Activated T-cell treated with anti-CD3 and anti-CD28 coated beads, Interleukin-2, amount 50 U/mL, for 72 hours (primary cell): ENCODE measurements around the gene GLRA1. TPM values are rescaled to one million over a fixed set of nuclear protein-coding genes. Genes with fewer than 3 reads are reported as not detected.
"Not testable (repeated sequence)": the region's sequence is repeated elsewhere in the genome, so short reads cannot be mapped to it uniquely, and the experiment has no call there.

ENCODE experiments used
- ATAC-seq, 2 donors: fragments of 150-1000 bp; cut with Tn5 transposase; replicated peaks in 1 of 2; 2 replicates each; pipeline ENCODE4 v1.10.0; 2021; ENCODE audit warnings: moderate library complexity in 2 of 2, mild to moderate bottlenecking in 1 of 2
- DNase-seq, 2 donors: peaks; one replicate each; pipeline ENCODE4 v3.0.0; 2021 to 2022; ENCODE audit warnings: mixed read lengths in 1 of 2
- H3K27ac Mint-ChIP-seq: one replicate; pipeline ENCODE4 v1.8.0; 2022; ENCODE audit warnings: mild to moderate bottlenecking, moderate library complexity, mixed read lengths
- H3K27me3 Mint-ChIP-seq: one replicate; pipeline ENCODE4 v1.8.0; 2022; ENCODE audit warnings: low read depth, mixed read lengths
- H3K36me3 Mint-ChIP-seq, 2 donors: one replicate each; pipeline ENCODE4 v1.8.0; 2022; ENCODE audit warnings: mixed read lengths in 2 of 2, mild to moderate bottlenecking in 1 of 2; ENCODE audit not compliant: insufficient read depth in 2 of 2
- H3K4me1 Mint-ChIP-seq: one replicate; pipeline ENCODE4 v1.8.0; 2022; ENCODE audit warnings: low read depth, mixed read lengths
- H3K4me3 Mint-ChIP-seq, 2 donors: one replicate each; pipeline ENCODE4 v1.8.0; 2022; ENCODE audit warnings: mild to moderate bottlenecking in 2 of 2, mixed read lengths in 2 of 2, moderate library complexity in 2 of 2
- H3K9me3 Mint-ChIP-seq, 2 donors: one replicate each; pipeline ENCODE4 v1.8.0; 2022; ENCODE audit warnings: mixed read lengths in 2 of 2
- total RNA-seq, 2 donors: library from RNA; stranded (reverse); gene quantifications; one replicate each; pipeline ENCODE4 v1.2.3, GENCODE V29; 2022

Gene GLRA1
- total RNA-seq, 2 donors from 2014 or later = not detected

- Mint-ChIP-seq H3K9me3 (no peaks in the 10 kb centered on the region), H3K27ac (no peak overlapping the region), H3K27me3 (no peaks in the 10 kb centered on the region), H3K4me1 (peaks cover 5% of the 10 kb centered on the region), H3K4me3 (no peak overlapping the region), H3K36me3 (no peaks in the 10 kb centered on the region)
- DNase-seq (no peak), ATAC-seq (no peak)
Measured at GRCh38 chr5:151864061-151864748, 60.4 kb downstream of the GLRA1 start.

GRCh38 chr5:151863566-151863965 lies 61.1 kb downstream of the GLRA1 start:
- no peak overlapping the region for H3K4me3 Mint-ChIP-seq
- no peaks in the 10 kb centered on the region for H3K27me3 Mint-ChIP-seq
- DNase-seq = no peak
- ATAC-seq = no peak
- H3K9me3 Mint-ChIP-seq = no peaks in the 10 kb centered on the region
- H3K27ac Mint-ChIP-seq = no peak overlapping the region
- no peaks in the 10 kb centered on the region for H3K36me3 Mint-ChIP-seq
- H3K4me1 Mint-ChIP-seq = peaks cover 2% of the 10 kb centered on the region

- H3K36me3 Mint-ChIP-seq = no peaks in the 10 kb centered on the region
- DNase-seq = no peak
- H3K27me3 Mint-ChIP-seq = no peaks in the 10 kb centered on the region
- H3K4me1 Mint-ChIP-seq = no peaks in the 10 kb centered on the region
- no peak overlapping the region for H3K27ac Mint-ChIP-seq
- ATAC-seq = no peak
- no peaks in the 10 kb centered on the region for H3K9me3 Mint-ChIP-seq
- no peak overlapping the region for H3K4me3 Mint-ChIP-seq
Measured at GRCh38 chr5:151862811-151863472, 61.7 kb downstream of the GLRA1 start.

GRCh38 chr5:151860867-151861266 lies 63.8 kb downstream of the GLRA1 start:
- not testable (repeated sequence) for H3K4me1 Mint-ChIP-seq, H3K27ac Mint-ChIP-seq, ATAC-seq

GRCh38 chr5:151856861-151857260 lies 67.8 kb downstream of the GLRA1 start:
- H3K27me3 Mint-ChIP-seq = no peaks in the 10 kb centered on the region
- no peaks in the 10 kb centered on the region for H3K9me3 Mint-ChIP-seq
- H3K4me1 Mint-ChIP-seq = no peaks in the 10 kb centered on the region
- no peak overlapping the region for H3K27ac Mint-ChIP-seq
- no peaks in the 10 kb centered on the region for H3K36me3 Mint-ChIP-seq
- ATAC-seq (no peak), DNase-seq (no peak)
- no peak overlapping the region for H3K4me3 Mint-ChIP-seq

More at GRCh38 chr5:151860867-151861266, 63.8 kb downstream of the GLRA1 start:
- H3K9me3 Mint-ChIP-seq, H3K36me3 Mint-ChIP-seq, H3K4me3 Mint-ChIP-seq, H3K27me3 Mint-ChIP-seq, DNase-seq: not testable (repeated sequence)

- Mint-ChIP-seq H3K4me1 (no peaks in the 10 kb centered on the region), H3K36me3 (no peaks in the 10 kb centered on the region), H3K27me3 (no peaks in the 10 kb centered on the region), H3K9me3 (no peaks in the 10 kb centered on the region), H3K27ac (no peak overlapping the region), H3K4me3 (no peak overlapping the region)
- DNase-seq (no peak), ATAC-seq (no peak)
Measured at GRCh38 chr5:151855701-151856100, 69.0 kb downstream of the GLRA1 start.

- Mint-ChIP-seq H3K36me3 (no peaks in the 10 kb centered on the region), H3K27ac (no peak overlapping the region), H3K9me3 (peaks cover 0 to 1% of the 10 kb centered on the region in 2 donors), H3K4me3 (no peak overlapping the region), H3K4me1 (no peaks in the 10 kb centered on the region), H3K27me3 (no peaks in the 10 kb centered on the region)
- no peak for ATAC-seq
- no peak for DNase-seq
Measured at GRCh38 chr5:151847871-151848270, 76.8 kb downstream of the GLRA1 start.

- Mint-ChIP-seq H3K27me3 (no peaks in the 10 kb centered on the region), H3K9me3 (peaks cover 0 to 1% of the 10 kb centered on the region in 2 donors), H3K27ac (no peak overlapping the region), H3K4me1 (no peaks in the 10 kb centered on the region), H3K36me3 (no peaks in the 10 kb centered on the region), H3K4me3 (no peak overlapping the region)
- DNase-seq (no peak), ATAC-seq (no peak)
Measured at GRCh38 chr5:151846765-151847164, 77.9 kb downstream of the GLRA1 start.

GRCh38 chr5:151832843-151833242 lies 91.8 kb downstream of the GLRA1 start:
- not testable (repeated sequence) for ATAC-seq, H3K27ac Mint-ChIP-seq, DNase-seq, H3K4me1 Mint-ChIP-seq, H3K4me3 Mint-ChIP-seq, H3K27me3 Mint-ChIP-seq
- H3K36me3 Mint-ChIP-seq = peaks cover 26 to 34% of the 10 kb centered on the region in 2 donors
- H3K9me3 Mint-ChIP-seq = peaks cover 30 to 36% of the 10 kb centered on the region in 2 donors

GRCh38 chr5:151829370-151829769 lies 95.3 kb downstream of the GLRA1 start:
- Mint-ChIP-seq H3K36me3 (peaks cover 22 to 24% of the 10 kb centered on the region in 2 donors), H3K27ac (no peak overlapping the region), H3K9me3 (peaks cover 20 to 21% of the 10 kb centered on the region in 2 donors), H3K4me3 (no peak overlapping the region), H3K27me3 (no peaks in the 10 kb centered on the region), H3K4me1 (peaks cover 6% of the 10 kb centered on the region)
- ATAC-seq (no peak), DNase-seq (no peak)

GRCh38 chr5:151825445-151825844 lies 99.2 kb downstream of the GLRA1 start:
- DNase-seq = peak; percentile 23 to 29
- peak in 1 of 2 donors; percentile 33 for ATAC-seq
- Mint-ChIP-seq H3K27me3 (no peaks in the 10 kb centered on the region), H3K4me1 (peaks cover 6% of the 10 kb centered on the region), H3K4me3 (no peak overlapping the region), H3K36me3 (peaks cover 0 to 4% of the 10 kb centered on the region in 2 donors), H3K9me3 (no peaks in the 10 kb centered on the region), H3K27ac (no peak overlapping the region)

- H3K4me3 Mint-ChIP-seq = no peak overlapping the region
- no peaks in the 10 kb centered on the region for H3K4me1 Mint-ChIP-seq
- no peaks in the 10 kb centered on the region for H3K27me3 Mint-ChIP-seq
- H3K27ac Mint-ChIP-seq = no peak overlapping the region
- ATAC-seq (no peak), DNase-seq (no peak)
- no peaks in the 10 kb centered on the region for H3K9me3 Mint-ChIP-seq
- peaks cover 0 to 2% of the 10 kb centered on the region in 2 donors for H3K36me3 Mint-ChIP-seq
Measured at GRCh38 chr5:151822141-151822540, 102.5 kb downstream of the GLRA1 start.

GRCh38 chr5:151820903-151821302 lies 103.7 kb downstream of the GLRA1 start:
- H3K27ac Mint-ChIP-seq = peak overlapping the region; percentile 13
- no peaks in the 10 kb centered on the region for H3K4me1 Mint-ChIP-seq
- no peak overlapping the region for H3K4me3 Mint-ChIP-seq
- no peak for ATAC-seq
- H3K36me3 Mint-ChIP-seq = peaks cover 2% of the 10 kb centered on the region in 2 donors
- no peaks in the 10 kb centered on the region for H3K9me3 Mint-ChIP-seq
- H3K27me3 Mint-ChIP-seq = no peaks in the 10 kb centered on the region
- DNase-seq = no peak
